ENCODE data around the gene WBP4. TPM values are rescaled to one million over a fixed set of nuclear protein-coding genes. Genes with fewer than 3 reads are reported as not detected.
A peak's percentile ranks its signal among the peaks of the same experiment; 100 is the strongest.

WBP4 gene
- polyA plus RNA-seq, 1 of the 3 experiments (the other 2 are of a cell fraction): 6.4 TPM

DNA sequence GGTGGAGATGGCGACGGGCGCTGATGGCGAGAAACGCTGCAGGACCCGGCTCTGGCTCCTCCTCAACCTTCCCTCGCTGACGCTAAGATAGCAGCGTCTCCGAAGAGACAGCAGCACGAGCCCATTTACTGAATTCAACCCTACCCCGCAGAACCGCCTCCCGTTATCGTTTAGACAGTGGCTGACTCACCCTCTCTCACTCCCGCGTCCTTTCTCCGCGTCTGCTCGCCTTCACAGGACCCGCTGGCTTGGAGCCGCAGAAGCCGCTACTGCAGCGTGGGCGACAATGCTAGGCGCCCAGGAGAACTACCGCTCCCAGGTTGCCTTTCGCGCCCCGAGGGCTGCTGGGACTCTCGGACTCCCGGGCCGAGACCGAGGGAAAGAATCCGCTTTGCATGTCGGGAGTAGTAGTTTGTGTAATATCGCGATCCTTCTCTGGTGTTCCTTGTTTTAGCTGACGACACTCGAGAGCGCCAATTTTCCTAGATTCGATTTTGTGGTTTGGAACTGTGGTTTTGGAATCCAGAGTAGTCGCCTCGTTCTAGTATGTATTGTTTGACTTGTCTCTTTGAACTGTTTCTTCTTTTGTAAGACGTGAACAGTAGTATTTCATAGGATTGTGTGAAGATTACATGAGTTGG, 71.3 kb downstream of the WBP4 start, which contains the start of gene KBTBD6:
Gene KBTBD6, minus strand, starts transcription at position 291 of the 641 bp plus-strand sequence. CDS start 291 bp downstream, outside the sequence.
- Histone ChIP-seq H3K79me2 (ENCODE audit: insufficient read depth) (peaks cover 44% of the 10 kb centered on the region), H2AFZ (ENCODE audit: low read depth) (peak within 1 kb of the TSS; percentile 89), H3K36me3 (replicated peaks in 1 of 2; ENCODE audit: control insufficient read depth in 1 of 2, insufficient read depth in 2 of 2, low read length in 1 of 2) (peaks cover 7 to 8% of the 10 kb centered on the region in 2 experiments), H3K9me3 (no peaks in the 10 kb centered on the region), H3K9me2 (no peaks in the 10 kb centered on the region), H3K4me2 (peak within 1 kb of the TSS; percentile 86), H3F3A (replicated peaks; ENCODE audit: insufficient read depth) (peaks cover 6% of the 10 kb centered on the region), H3K27ac (ENCODE audit: low read depth in 2 of 2, low read length in 1 of 2) (peak within 1 kb of the TSS; percentile 67 to 86), H3K4me1 (ENCODE audit: control insufficient read depth in 1 of 2, insufficient read depth in 2 of 2, low read depth in 1 of 2, low read length in 1 of 2) (peaks cover 6 to 19% of the 10 kb centered on the region in 2 experiments; a peak in 3 of 4 replicates), H3K4me3 (ENCODE audit: low read depth in 2 of 2, low read length in 1 of 2) (peak within 1 kb of the TSS; percentile 64 to 72), H3K27me3 (ENCODE audit: insufficient read depth) (no peaks in the 10 kb centered on the region), H4K20me1 (ENCODE audit: insufficient read depth) (no peaks in the 10 kb centered on the region), H3K9ac (peak within 1 kb of the TSS; percentile 86)
- POLR2A ChIA-PET: interaction anchor here (0.6 to 1.3 kb wide), 3 partner anchors 72 to 345 kb away, joined by 3 to 5 read pairs (median 3); partner anchors contain the start of gene MTRF1
- 2% methylated on average over 41 of the region's 45 CpGs for WGBS (ENCODE audit: low lambda C conversion rate)
- CTCF ChIA-PET: interaction anchor here (1.0 kb wide), 1 partner anchor 211 kb away, joined by 3 read pairs; no protein-coding TSS in a partner anchor
- peak; percentile 89 for DNase-seq
- TF ChIP-seq RCOR1 (IDR thresholded peaks at IDR 0.05; ENCODE audit: low read length): 0 out of 2 replicates have a peak, but pooled peaks have one; percentile 33
- no peak for TF ChIP-seq NRF1 (IDR thresholded peaks at IDR 0.05; ENCODE audit: low read depth, low read length)
- peak; percentile 38; the same call in 1 of the 2 replicates for TF ChIP-seq TCF12 (IDR thresholded peaks at IDR 0.05)
- TF ChIP-seq SMC3 (IDR thresholded peaks at IDR 0.05; ENCODE audit: low read depth, low read length): no peak
- no peak for TF ChIP-seq RFX5 (IDR thresholded peaks at IDR 0.05; ENCODE audit: low read length)
- TF ChIP-seq, protein P1, sequence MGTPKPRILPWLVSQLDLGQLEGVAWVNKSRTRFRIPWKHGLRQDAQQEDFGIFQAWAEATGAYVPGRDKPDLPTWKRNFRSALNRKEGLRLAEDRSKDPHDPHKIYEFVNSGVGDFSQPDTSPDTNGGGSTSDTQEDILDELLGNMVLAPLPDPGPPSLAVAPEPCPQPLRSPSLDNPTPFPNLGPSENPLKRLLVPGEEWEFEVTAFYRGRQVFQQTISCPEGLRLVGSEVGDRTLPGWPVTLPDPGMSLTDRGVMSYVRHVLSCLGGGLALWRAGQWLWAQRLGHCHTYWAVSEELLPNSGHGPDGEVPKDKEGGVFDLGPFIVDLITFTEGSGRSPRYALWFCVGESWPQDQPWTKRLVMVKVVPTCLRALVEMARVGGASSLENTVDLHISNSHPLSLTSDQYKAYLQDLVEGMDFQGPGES (IDR thresholded peaks at IDR 0.05; ENCODE audit: low read depth, low read length): no peak
- TF ChIP-seq GABPA (IDR thresholded peaks at IDR 0.05; ENCODE audit: low read depth): peak; percentile 57
- TF ChIP-seq CHD2 (IDR thresholded peaks at IDR 0.05; ENCODE audit: low read length, partially characterized antibody): peak; percentile 100
- TF ChIP-seq, protein P2, sequence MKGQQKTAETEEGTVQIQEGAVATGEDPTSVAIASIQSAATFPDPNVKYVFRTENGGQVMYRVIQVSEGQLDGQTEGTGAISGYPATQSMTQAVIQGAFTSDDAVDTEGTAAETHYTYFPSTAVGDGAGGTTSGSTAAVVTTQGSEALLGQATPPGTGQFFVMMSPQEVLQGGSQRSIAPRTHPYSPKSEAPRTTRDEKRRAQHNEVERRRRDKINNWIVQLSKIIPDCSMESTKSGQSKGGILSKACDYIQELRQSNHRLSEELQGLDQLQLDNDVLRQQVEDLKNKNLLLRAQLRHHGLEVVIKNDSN (IDR thresholded peaks at IDR 0.05; ENCODE audit: borderline replicate concordance, low read depth): peak; percentile 32; the same call in 1 of the 2 replicates
- no peak for TF ChIP-seq RAD21 (IDR thresholded peaks at IDR 0.05; ENCODE audit: low read length)
- peak; percentile 88 for TF ChIP-seq SIN3A (IDR thresholded peaks at IDR 0.05; ENCODE audit: borderline replicate concordance, low read depth, low read length)
- TF ChIP-seq TAF1 (IDR thresholded peaks at IDR 0.05; ENCODE audit: borderline replicate concordance, low read depth, low read length): peak; percentile 74
- TF ChIP-seq FOXM1 (IDR thresholded peaks at IDR 0.05; ENCODE audit: low read depth): no peak
- TF ChIP-seq, protein P3, sequence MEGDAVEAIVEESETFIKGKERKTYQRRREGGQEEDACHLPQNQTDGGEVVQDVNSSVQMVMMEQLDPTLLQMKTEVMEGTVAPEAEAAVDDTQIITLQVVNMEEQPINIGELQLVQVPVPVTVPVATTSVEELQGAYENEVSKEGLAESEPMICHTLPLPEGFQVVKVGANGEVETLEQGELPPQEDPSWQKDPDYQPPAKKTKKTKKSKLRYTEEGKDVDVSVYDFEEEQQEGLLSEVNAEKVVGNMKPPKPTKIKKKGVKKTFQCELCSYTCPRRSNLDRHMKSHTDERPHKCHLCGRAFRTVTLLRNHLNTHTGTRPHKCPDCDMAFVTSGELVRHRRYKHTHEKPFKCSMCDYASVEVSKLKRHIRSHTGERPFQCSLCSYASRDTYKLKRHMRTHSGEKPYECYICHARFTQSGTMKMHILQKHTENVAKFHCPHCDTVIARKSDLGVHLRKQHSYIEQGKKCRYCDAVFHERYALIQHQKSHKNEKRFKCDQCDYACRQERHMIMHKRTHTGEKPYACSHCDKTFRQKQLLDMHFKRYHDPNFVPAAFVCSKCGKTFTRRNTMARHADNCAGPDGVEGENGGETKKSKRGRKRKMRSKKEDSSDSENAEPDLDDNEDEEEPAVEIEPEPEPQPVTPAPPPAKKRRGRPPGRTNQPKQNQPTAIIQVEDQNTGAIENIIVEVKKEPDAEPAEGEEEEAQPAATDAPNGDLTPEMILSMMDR (IDR thresholded peaks at IDR 0.05): no peak
- TF ChIP-seq FOXJ3 (CRISPR knock-in tag; IDR thresholded peaks at IDR 0.05): no peak
- TF ChIP-seq NFIC (IDR thresholded peaks at IDR 0.05; ENCODE audit: borderline replicate concordance): peak; percentile 34; the same call in 1 of the 2 replicates
- peak; percentile 39; the same call in 1 of the 2 replicates for TF ChIP-seq FOSL2 (IDR thresholded peaks at IDR 0.05; ENCODE audit: borderline replicate concordance, low read depth)
- no peak; a peak in 1 of 4 replicates for TF ChIP-seq EP300 (IDR thresholded peaks at IDR 0.05; ENCODE audit: borderline replicate concordance in 1 of 2, low read depth in 1 of 2, low read length in 1 of 2)
- no peak for TF ChIP-seq MEF2A (IDR thresholded peaks at IDR 0.05; ENCODE audit: borderline replicate concordance, low read depth)
- TF ChIP-seq EZH2phosphoT487 (IDR thresholded peaks at IDR 0.05; ENCODE audit: borderline replicate concordance, low read depth): no peak
- TF ChIP-seq, protein P4, sequence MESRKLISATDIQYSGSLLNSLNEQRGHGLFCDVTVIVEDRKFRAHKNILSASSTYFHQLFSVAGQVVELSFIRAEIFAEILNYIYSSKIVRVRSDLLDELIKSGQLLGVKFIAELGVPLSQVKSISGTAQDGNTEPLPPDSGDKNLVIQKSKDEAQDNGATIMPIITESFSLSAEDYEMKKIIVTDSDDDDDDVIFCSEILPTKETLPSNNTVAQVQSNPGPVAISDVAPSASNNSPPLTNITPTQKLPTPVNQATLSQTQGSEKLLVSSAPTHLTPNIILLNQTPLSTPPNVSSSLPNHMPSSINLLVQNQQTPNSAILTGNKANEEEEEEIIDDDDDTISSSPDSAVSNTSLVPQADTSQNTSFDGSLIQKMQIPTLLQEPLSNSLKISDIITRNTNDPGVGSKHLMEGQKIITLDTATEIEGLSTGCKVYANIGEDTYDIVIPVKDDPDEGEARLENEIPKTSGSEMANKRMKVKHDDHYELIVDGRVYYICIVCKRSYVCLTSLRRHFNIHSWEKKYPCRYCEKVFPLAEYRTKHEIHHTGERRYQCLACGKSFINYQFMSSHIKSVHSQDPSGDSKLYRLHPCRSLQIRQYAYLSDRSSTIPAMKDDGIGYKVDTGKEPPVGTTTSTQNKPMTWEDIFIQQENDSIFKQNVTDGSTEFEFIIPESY (IDR thresholded peaks at IDR 0.05; ENCODE audit: borderline replicate concordance, low read depth): peak; percentile 100
- peak; percentile 36; the same call in 1 of the 2 replicates for TF ChIP-seq JUND (IDR thresholded peaks at IDR 0.05)
- no peak for TF ChIP-seq GATA2 (CRISPR knock-in tag; IDR thresholded peaks at IDR 0.05)
- peak; percentile 91 for TF ChIP-seq ELF1 (IDR thresholded peaks at IDR 0.05)
- no peak for TF ChIP-seq TEAD4 (IDR thresholded peaks at IDR 0.05; ENCODE audit: borderline replicate concordance, insufficient read depth)
- TF ChIP-seq, protein P5, sequence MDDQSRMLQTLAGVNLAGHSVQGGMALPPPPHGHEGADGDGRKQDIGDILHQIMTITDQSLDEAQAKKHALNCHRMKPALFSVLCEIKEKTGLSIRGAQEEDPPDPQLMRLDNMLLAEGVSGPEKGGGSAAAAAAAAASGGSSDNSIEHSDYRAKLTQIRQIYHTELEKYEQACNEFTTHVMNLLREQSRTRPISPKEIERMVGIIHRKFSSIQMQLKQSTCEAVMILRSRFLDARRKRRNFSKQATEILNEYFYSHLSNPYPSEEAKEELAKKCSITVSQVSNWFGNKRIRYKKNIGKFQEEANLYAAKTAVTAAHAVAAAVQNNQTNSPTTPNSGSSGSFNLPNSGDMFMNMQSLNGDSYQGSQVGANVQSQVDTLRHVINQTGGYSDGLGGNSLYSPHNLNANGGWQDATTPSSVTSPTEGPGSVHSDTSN (IDR thresholded peaks at IDR 0.05): no peak
- TF ChIP-seq MXI1 (IDR thresholded peaks at IDR 0.05; ENCODE audit: low read depth, low read length): peak; percentile 93
- peak; percentile 86 for TF ChIP-seq POLR2AphosphoS5 (IDR thresholded peaks at IDR 0.05; ENCODE audit: low read depth, low read length)
